Measurements from ENCODE around the gene SSRP1. TPM values are rescaled to one million over a fixed set of nuclear protein-coding genes. Genes with fewer than 3 reads are reported as not detected.

The SSRP1 gene
- total and polyA plus RNA-seq, 7 donors: 30.5 to 91.3 (median 54.6) TPM

- TF ChIP-seq CTCF (IDR thresholded peaks at IDR 0.05): no peak
- peak in 1 of 4 donors; percentile 29 for TF ChIP-seq POLR2AphosphoS5 (IDR thresholded peaks at IDR 0.05)
- TF ChIP-seq POLR2A (IDR thresholded peaks at IDR 0.05): no peak
- no peaks in the 10 kb centered on the region for H3K27me3 ChIP-seq
- peak overlapping the region in 3 of 4 donors; percentile 72 to 91 (median 84) for H3K27ac ChIP-seq
- 92 to 94% methylated on average over 24 of the region's 24 CpGs for WGBS, 2 donors
- no peaks in the 10 kb centered on the region for H3K9me3 ChIP-seq
- intact Hi-C loops (cut with DNase I): no loop called here
- H3K36me3 ChIP-seq: peaks cover 16 to 33% (median 18%) of the 10 kb centered on the region in 4 donors
- no peak overlapping the region for H3K4me3 ChIP-seq
- DNase-seq: no peak
- peaks cover 0 to 53% (median 51%) of the 10 kb centered on the region in 4 donors for H3K4me1 ChIP-seq
Measured at GRCh38 chr11:57309106-57310059, 26.3 kb downstream of the SSRP1 start.

- peaks cover 10 to 25% (median 13%) of the 10 kb centered on the region in 4 donors for H3K36me3 ChIP-seq
- no peak for TF ChIP-seq POLR2A (IDR thresholded peaks at IDR 0.05)
- no peak for TF ChIP-seq CTCF (IDR thresholded peaks at IDR 0.05)
- no peak for TF ChIP-seq POLR2AphosphoS5 (IDR thresholded peaks at IDR 0.05)
- no peak for TF ChIP-seq EP300 (IDR thresholded peaks at IDR 0.05)
- no peak for DNase-seq
- no peaks in the 10 kb centered on the region for H3K27me3 ChIP-seq
- H3K9me3 ChIP-seq: no peaks in the 10 kb centered on the region
- 92 to 93% methylated on average over 10 of the region's 10 CpGs for WGBS, 2 donors
- no peak overlapping the region for H3K4me3 ChIP-seq
- peak overlapping the region in 1 of 4 donors; percentile 11 for H3K27ac ChIP-seq
- peaks cover 0 to 58% (median 54%) of the 10 kb centered on the region in 4 donors for H3K4me1 ChIP-seq
- intact Hi-C loops (cut with DNase I): no loop called here
Measured at GRCh38 chr11:57308426-57309060, 27.1 kb downstream of the SSRP1 start.

DNA sequence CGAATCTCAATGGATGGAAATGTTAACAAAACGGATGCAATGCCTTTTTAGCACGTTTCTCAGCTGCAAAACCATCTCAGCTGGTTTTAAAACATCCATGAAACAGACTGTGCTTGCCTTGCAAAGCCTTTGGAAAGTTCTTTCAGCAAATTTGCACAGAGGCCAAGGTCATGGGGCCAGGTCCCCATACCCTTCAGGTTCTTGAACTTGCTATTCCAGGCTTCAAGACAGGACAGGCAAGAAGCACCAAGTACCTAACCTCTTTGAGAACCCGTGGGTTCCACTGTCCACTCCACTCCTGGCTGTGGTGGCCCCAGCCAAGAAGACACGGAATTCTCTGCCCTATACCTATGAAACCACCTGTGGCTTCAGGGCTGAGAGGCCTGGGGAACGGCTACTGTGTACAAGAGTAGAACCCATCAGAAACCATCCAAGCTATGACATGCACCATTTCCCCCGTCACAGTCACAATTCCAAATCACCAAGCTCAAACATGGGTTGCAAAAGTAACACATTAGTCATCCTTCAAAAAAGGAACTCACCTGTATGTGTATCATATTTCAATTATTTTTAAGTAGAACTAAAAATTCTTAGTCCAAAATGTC, 27.9 kb downstream of the SSRP1 start:
- 73 to 82% methylated on average over 7 of the region's 7 CpGs for WGBS, 2 donors
- Histone ChIP-seq H3K27me3 (no peaks in the 10 kb centered on the region), H3K27ac (no peak overlapping the region), H3K36me3 (peaks cover 4 to 19% (median 10%) of the 10 kb centered on the region in 4 donors), H3K9me3 (no peaks in the 10 kb centered on the region), H3K4me3 (no peak overlapping the region), H3K4me1 (peaks cover 0 to 58% (median 53%) of the 10 kb centered on the region in 4 donors)
- DNase-seq: peak; percentile 54
- intact Hi-C loops (cut with DNase I): no loop called here
- TF ChIP-seq POLR2A (IDR thresholded peaks at IDR 0.05) (no peak), POLR2AphosphoS5 (IDR thresholded peaks at IDR 0.05) (no peak), CTCF (IDR thresholded peaks at IDR 0.05) (no peak), EP300 (IDR thresholded peaks at IDR 0.05) (no peak)

- 65 to 69% methylated on average over 9 of the region's 9 CpGs for WGBS, 2 donors
- DNase-seq: no peak
- H3K27ac ChIP-seq: no peak overlapping the region
- TF ChIP-seq EP300 (IDR thresholded peaks at IDR 0.05): no peak
- TF ChIP-seq POLR2A (IDR thresholded peaks at IDR 0.05): no peak
- no peak for TF ChIP-seq POLR2AphosphoS5 (IDR thresholded peaks at IDR 0.05)
- TF ChIP-seq CTCF (IDR thresholded peaks at IDR 0.05): no peak
- peaks cover 0 to 52% (median 46%) of the 10 kb centered on the region in 4 donors for H3K4me1 ChIP-seq
- no peaks in the 10 kb centered on the region for H3K27me3 ChIP-seq
- intact Hi-C loops (cut with DNase I): no loop called here
- no peak overlapping the region for H3K4me3 ChIP-seq
- H3K36me3 ChIP-seq: peaks cover 9 to 23% (median 15%) of the 10 kb centered on the region in 4 donors
- H3K9me3 ChIP-seq: no peaks in the 10 kb centered on the region
Measured at GRCh38 chr11:57306940-57307565, 28.6 kb downstream of the SSRP1 start.
